Stimulated activated CD4-positive, alpha-beta T cell treated with anti-CD3 and anti-CD28 coated beads, Interleukin-12 subunit alpha, Interleukin-12 subunit beta, amount 100 ng/mL, for 48 hours (primary cell): Measurements from ENCODE around the gene SELENOO.

Source experiments
- DNase-seq, 3 donors: peaks; one replicate each; pipeline ENCODE4 v3.0.0-alpha.2; 2020; ENCODE audit warnings: low read depth in 2 of 3, low spot score in 1 of 3

Gene SELENOO

GRCh38 chr22:50232481-50233151 is 31.8 kb downstream of the SELENOO start:
- DNase-seq: no peak

GRCh38 chr22:50233223-50233622 is 32.4 kb downstream of the SELENOO start:
- no peak for DNase-seq

GRCh38 chr22:50236731-50237409 is 36.1 kb downstream of the SELENOO start:
- no peak for DNase-seq

- no peak for DNase-seq
These were observed 37.9 kb downstream of the SELENOO start for GRCh38 chr22:50238755-50239154.

- no peak for DNase-seq
These were observed 41.7 kb downstream of the SELENOO start for GRCh38 chr22:50242406-50242949.

GRCh38 chr22:50243685-50244419 is 43.0 kb downstream of the SELENOO start:
- no peak for DNase-seq

- peak; percentile 80 to 92 (median 83) for DNase-seq
These were observed 43.8 kb downstream of the SELENOO start, which contains the start of gene TUBGCP6 for GRCh38 chr22:50244420-50245213. TSS of gene TUBGCP6 (minus strand) at chr22:50245023. CDS start at chr22:50244459, 564 bp downstream.

- DNase-seq: no peak
These were observed 44.6 kb downstream of the SELENOO start for GRCh38 chr22:50245214-50246072.

GRCh38 chr22:50246242-50247175 is 45.7 kb downstream of the SELENOO start:
- no peak for DNase-seq

- DNase-seq: no peak
These were observed 46.9 kb downstream of the SELENOO start for GRCh38 chr22:50247748-50248147.

GRCh38 chr22:50248196-50249081 is 47.6 kb downstream of the SELENOO start:
- no peak for DNase-seq

- DNase-seq: no peak
These were observed 48.8 kb downstream of the SELENOO start for GRCh38 chr22:50249341-50250248.

GRCh38 chr22:50250249-50250554 is 49.4 kb downstream of the SELENOO start:
- DNase-seq: no peak

- DNase-seq: peak; percentile 74 to 83 (median 75)
These were observed 50.0 kb downstream of the SELENOO start, which contains the start of gene HDAC10 for GRCh38 chr22:50250555-50251476. TSS of gene HDAC10 (minus strand) at chr22:50251265. CDS start at chr22:50251032, 233 bp downstream.

- DNase-seq: no peak
These were observed 50.8 kb downstream of the SELENOO start for GRCh38 chr22:50251477-50252081.
